Adrenal gland (tissue), 5 donors: ENCODE results near the gene KIZ.
A peak's percentile ranks its signal among the peaks of the same experiment; 100 is the strongest.

Experiments
- CTCF ChIP-seq, 6 experiments: fragments of 450-650 bp in 4 of 6; fragments of 200-600 bp in 2 of 6; sonication (generic) in 1 of 6; IDR thresholded peaks; 1 replicate in 5 of 6; 2 replicates in 1 of 6; pipeline versions ENCODE4 v1.5.1 to v1.8.0; 2016 to 2021; ENCODE audit warnings: antibody characterized with exemption in 6 of 6, mild to moderate bottlenecking in 2 of 6, moderate library complexity in 1 of 6
- POLR2A ChIP-seq, 2 donors: fragments of 450-650 bp; IDR thresholded peaks; one replicate each; pipeline ENCODE4 v1.6.1; 2017; ENCODE audit warnings: antibody characterized with exemption in 2 of 2, mild to moderate bottlenecking in 2 of 2, moderate library complexity in 1 of 2
- donor health status: DM: no; HTN: no; CAD: no.

- TF ChIP-seq CTCF (IDR thresholded peaks at IDR 0.05) (peak in 5 of 6 experiments; percentile 35 to 65 (median 56)), POLR2A (IDR thresholded peaks at IDR 0.05) (peak; percentile 69 to 89)
Observed at GRCh38 chr20:21125849-21126580, at the start of gene KIZ.
